Trophoblast cell (in vitro differentiated cells and primary cell): ENCODE results near the gene MLNR.

ENCODE experiments used
- DNase-seq, 2 donors: peaks; one replicate each; pipeline ENCODE4 v3.0.0-alpha.2; 2016
- H2AFZ ChIP-seq: 2 replicates; pipeline ENCODE4 v1.6.1; 2013; ENCODE audit warnings: low read length, moderate library complexity, mild to moderate bottlenecking; ENCODE audit not compliant: insufficient read depth, poor library complexity
- H2AK5ac ChIP-seq: 2 replicates; pipeline ENCODE4 v1.6.1; 2013; ENCODE audit warnings: mild to moderate bottlenecking, low read length
- H2BK120ac ChIP-seq: 2 replicates; pipeline ENCODE4 v1.6.1; 2013; ENCODE audit warnings: low read length, mild to moderate bottlenecking, moderate library complexity; ENCODE audit not compliant: insufficient read depth, poor library complexity
- H2BK12ac ChIP-seq: 2 replicates; pipeline ENCODE4 v1.6.1; 2013; ENCODE audit warnings: mild to moderate bottlenecking, low read length, moderate library complexity
- H2BK5ac ChIP-seq: 2 replicates; pipeline ENCODE4 v1.6.1; 2013; ENCODE audit warnings: low read length, low read depth, moderate library complexity, mild to moderate bottlenecking; ENCODE audit not compliant: poor library complexity
- H3K14ac ChIP-seq: 2 replicates; pipeline ENCODE4 v1.6.1; 2013; ENCODE audit warnings: mild to moderate bottlenecking, low read length
- H3K18ac ChIP-seq: 2 replicates; pipeline ENCODE4 v1.6.1; 2013; ENCODE audit warnings: mild to moderate bottlenecking, low read length
- H3K23ac ChIP-seq: 2 replicates; pipeline ENCODE4 v1.6.1; 2013; ENCODE audit warnings: low read length
- H3K27ac ChIP-seq: 2 replicates; pipeline ENCODE4 v1.5.1; 2013; ENCODE audit warnings: low read depth, mild to moderate bottlenecking, inconsistent platforms, low read length, moderate library complexity
- H3K27me3 ChIP-seq: 2 replicates; pipeline ENCODE4 v1.6.1; 2013; ENCODE audit warnings: inconsistent platforms, mild to moderate bottlenecking, low read length, moderate library complexity; ENCODE audit not compliant: insufficient read depth
- H3K36me3 ChIP-seq, 2 experiments: 1 replicate in 1 of 2; 2 replicates in 1 of 2; pipeline ENCODE4 v1.6.1; 2013; ENCODE audit warnings: low read length in 2 of 2, mild to moderate bottlenecking in 2 of 2, moderate library complexity in 1 of 2; ENCODE audit not compliant: insufficient read depth in 2 of 2, control insufficient read depth in 1 of 2
- H3K4ac ChIP-seq: 2 replicates; pipeline ENCODE4 v1.6.1; 2013; ENCODE audit warnings: low read depth, mild to moderate bottlenecking, low read length, moderate library complexity
- H3K4me1 ChIP-seq, 2 experiments: 1 replicate in 1 of 2; 2 replicates in 1 of 2; pipeline ENCODE4 v1.6.1; 2013; ENCODE audit warnings: low read length in 2 of 2, mild to moderate bottlenecking in 2 of 2, moderate library complexity in 1 of 2; ENCODE audit not compliant: insufficient read depth in 2 of 2, control insufficient read depth in 1 of 2
- H3K4me2 ChIP-seq: 2 replicates; pipeline ENCODE4 v1.6.1; 2013; ENCODE audit warnings: inconsistent platforms, mild to moderate bottlenecking, low read length, moderate library complexity
- H3K4me3 ChIP-seq: 2 replicates; pipeline ENCODE4 v1.5.1; 2013; ENCODE audit warnings: mild to moderate bottlenecking, low read depth, low read length, inconsistent platforms
- H3K79me1 ChIP-seq: one replicate; pipeline ENCODE4 v1.6.1; 2013; ENCODE audit warnings: low read length
- H3K79me2 ChIP-seq: 2 replicates; pipeline ENCODE4 v1.6.1; 2013; ENCODE audit warnings: low read length, mild to moderate bottlenecking; ENCODE audit not compliant: control insufficient read depth, insufficient read depth, poor library complexity
- H3K9ac ChIP-seq: 2 replicates; pipeline ENCODE4 v1.6.1; 2013; ENCODE audit warnings: mild to moderate bottlenecking, low read length
- H3K9me3 ChIP-seq: 2 replicates; pipeline ENCODE4 v1.6.1; 2013; ENCODE audit warnings: low read depth, mild to moderate bottlenecking, control low read depth, inconsistent platforms, low read length; ENCODE audit not compliant: insufficient read depth
- H4K12ac ChIP-seq: 2 replicates; pipeline ENCODE4 v1.6.1; 2013; ENCODE audit warnings: low read depth, mild to moderate bottlenecking, low read length, moderate library complexity
- H4K8ac ChIP-seq: 2 replicates; pipeline ENCODE4 v1.6.1; 2013; ENCODE audit warnings: low read depth, mild to moderate bottlenecking, low read length, moderate library complexity
- H4K91ac ChIP-seq: one replicate; pipeline ENCODE4 v1.6.1; 2013; ENCODE audit warnings: low read depth, mild to moderate bottlenecking, low read length, moderate library complexity
- WGBS: extraction: QIAGEN DNeasy Blood & Tissue Kit; methylation state at CpG from one replicate; pipeline ENCODE4 v1.1.7; 2013; ENCODE audit warnings: missing lambda C conversion rate; ENCODE audit not compliant: insufficient read length, insufficient coverage; ENCODE audit errors: extremely low coverage; 5-methylcytosine and 5-hydroxymethylcytosine counted together

The MLNR gene

DNA sequence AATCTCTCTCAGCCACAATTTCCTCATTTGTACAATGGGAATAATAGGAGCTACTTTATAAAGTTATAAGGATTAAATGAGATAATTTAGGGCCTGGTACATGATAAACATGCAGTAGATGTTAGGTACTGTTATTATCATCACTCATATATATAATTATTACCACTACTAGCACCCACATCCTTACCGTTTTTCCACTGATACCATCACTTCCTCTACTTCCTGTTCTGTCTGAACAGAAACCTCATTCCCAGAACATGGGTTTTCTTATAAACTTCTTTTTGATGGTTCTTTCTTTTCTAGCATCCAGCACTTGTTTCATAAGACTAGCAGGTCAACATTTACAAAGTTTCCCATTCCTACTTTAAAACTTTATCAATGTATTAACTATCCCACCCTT, 33.9 kb downstream of the MLNR start:
- Histone ChIP-seq H3K4ac (no peak overlapping the region), H3K79me2 (no peaks in the 10 kb centered on the region), H3K4me1 (no peaks in the 10 kb centered on the region), H3K27ac (no peak overlapping the region), H3K18ac (no peak overlapping the region), H3K27me3 (no peaks in the 10 kb centered on the region), H4K8ac (no peak overlapping the region), H4K12ac (no peak overlapping the region), H3K4me3 (no peak overlapping the region), H4K91ac (no peak overlapping the region), H2BK120ac (no peak overlapping the region), H2AK5ac (no peak overlapping the region), H2AFZ (no peak overlapping the region), H3K14ac (no peak overlapping the region), H3K9me3 (no peaks in the 10 kb centered on the region), H3K23ac (no peak overlapping the region), H3K4me2 (no peak overlapping the region), H2BK5ac (no peak overlapping the region), H2BK12ac (no peak overlapping the region), H3K79me1 (no peaks in the 10 kb centered on the region), H3K36me3 (peaks cover 2 to 3% of the 10 kb centered on the region in 2 experiments), H3K9ac (no peak overlapping the region)
- no peak for DNase-seq
- no CpG with 5 or more reads among the region's 1 CpG for WGBS

DNA sequence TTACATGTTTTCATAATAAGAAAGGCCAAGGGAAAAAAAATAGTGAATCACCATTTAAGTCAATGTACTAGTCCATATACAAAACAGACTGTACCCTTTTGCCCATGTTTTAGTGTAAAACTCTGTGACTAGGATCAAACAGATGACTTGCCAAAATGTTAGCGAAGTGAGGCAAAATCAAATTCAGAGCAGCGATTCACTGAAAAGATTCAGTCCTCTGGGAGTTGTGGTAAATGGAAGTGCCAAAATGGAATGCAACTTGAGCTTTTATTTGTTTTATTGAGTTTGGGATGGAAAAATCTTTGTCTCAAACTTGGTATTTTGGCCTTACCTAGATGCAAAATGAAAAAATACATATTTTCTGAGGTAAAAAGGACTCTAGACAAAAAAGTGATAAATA, 36.7 kb downstream of the MLNR start:
- Histone ChIP-seq H3K9ac (no peak overlapping the region), H4K91ac (no peak overlapping the region), H3K9me3 (no peaks in the 10 kb centered on the region), H3K18ac (no peak overlapping the region), H3K4me1 (no peaks in the 10 kb centered on the region), H3K4me2 (no peak overlapping the region), H2BK5ac (no peak overlapping the region), H2BK12ac (no peak overlapping the region), H3K27me3 (no peaks in the 10 kb centered on the region), H4K12ac (no peak overlapping the region), H4K8ac (no peak overlapping the region), H2AK5ac (no peak overlapping the region), H3K14ac (no peak overlapping the region), H3K79me2 (no peaks in the 10 kb centered on the region), H2BK120ac (no peak overlapping the region), H3K36me3 (peaks cover 5 to 6% of the 10 kb centered on the region in 2 experiments), H2AFZ (no peak overlapping the region), H3K4me3 (no peak overlapping the region), H3K4ac (no peak overlapping the region), H3K27ac (no peak overlapping the region), H3K79me1 (no peaks in the 10 kb centered on the region), H3K23ac (no peak overlapping the region)
- no CpG with 5 or more reads among the region's 2 CpGs for WGBS
- DNase-seq = no peak

DNA sequence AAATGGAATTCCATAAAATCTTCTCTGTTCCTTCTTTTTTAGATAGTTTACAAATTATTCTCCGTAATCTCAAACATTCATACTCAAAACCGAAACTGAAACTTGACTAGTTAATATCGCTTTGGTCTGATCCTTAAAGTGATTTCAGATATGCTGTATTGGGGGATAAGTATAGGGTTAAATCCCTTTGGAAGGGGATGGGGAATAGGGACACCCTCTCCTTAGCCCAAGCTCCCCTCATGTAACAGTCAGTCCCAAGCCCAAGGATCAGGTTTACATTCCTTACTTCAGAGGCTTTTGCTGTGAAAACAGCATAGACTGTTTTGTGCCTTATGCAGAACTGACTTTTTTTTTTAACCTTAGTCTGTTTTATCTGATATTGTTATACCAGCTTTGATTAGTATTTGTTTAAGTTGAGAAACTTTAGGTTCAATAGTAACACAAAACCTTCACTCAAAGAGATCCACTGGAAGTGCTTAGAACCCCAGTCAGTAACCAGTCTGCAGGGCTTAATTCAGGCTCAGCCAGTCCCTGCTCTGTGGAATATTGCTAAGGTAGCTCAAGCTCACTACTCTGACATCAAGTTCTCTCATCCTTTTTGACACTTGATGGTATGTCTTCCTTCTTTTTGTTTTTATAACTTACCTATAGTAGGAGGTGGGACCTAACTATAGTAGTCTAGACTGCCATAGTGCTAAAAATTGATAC, 38.1 kb downstream of the MLNR start:
- Histone ChIP-seq H3K4me1 (no peaks in the 10 kb centered on the region), H3K14ac (no peak overlapping the region), H3K23ac (no peak overlapping the region), H2AK5ac (no peak overlapping the region), H4K12ac (no peak overlapping the region), H3K27ac (no peak overlapping the region), H2AFZ (no peak overlapping the region), H3K79me2 (no peaks in the 10 kb centered on the region), H3K9ac (no peak overlapping the region), H3K79me1 (no peaks in the 10 kb centered on the region), H3K4me3 (no peak overlapping the region), H2BK12ac (no peak overlapping the region), H3K27me3 (no peaks in the 10 kb centered on the region), H3K4me2 (no peak overlapping the region), H3K4ac (no peak overlapping the region), H2BK120ac (no peak overlapping the region), H4K8ac (no peak overlapping the region), H3K36me3 (peaks cover 5 to 6% of the 10 kb centered on the region in 2 experiments), H4K91ac (no peak overlapping the region), H3K18ac (no peak overlapping the region), H2BK5ac (no peak overlapping the region), H3K9me3 (no peaks in the 10 kb centered on the region)
- WGBS = no CpG with 5 or more reads among the region's 3 CpGs
- no peak for DNase-seq

DNA sequence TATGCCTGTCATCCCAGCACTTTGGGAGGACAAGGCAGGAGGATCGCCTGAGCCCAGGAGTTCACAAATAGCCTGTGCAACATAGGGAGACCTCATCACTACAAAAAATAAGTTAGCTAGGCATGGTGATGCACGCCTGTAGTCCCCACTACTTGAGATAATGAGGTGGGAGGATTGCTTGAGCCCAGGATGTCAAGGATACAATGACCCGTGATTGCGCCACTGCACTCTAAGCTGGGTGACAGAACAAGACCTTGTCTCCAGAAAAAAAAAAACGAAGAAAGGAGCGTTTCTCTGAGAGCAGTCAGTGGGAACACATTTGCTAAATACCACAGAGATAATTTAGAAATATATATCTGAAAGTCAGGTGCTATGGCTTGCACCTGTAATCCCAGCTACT, 39.4 kb downstream of the MLNR start:
- H3K36me3 ChIP-seq = peaks cover 5 to 6% of the 10 kb centered on the region in 2 experiments
- H3K14ac ChIP-seq = no peak overlapping the region
- H3K4me2 ChIP-seq = no peak overlapping the region
- no peak overlapping the region for H2BK5ac ChIP-seq
- H3K23ac ChIP-seq = no peak overlapping the region
- no peak for DNase-seq
- H3K9me3 ChIP-seq = no peaks in the 10 kb centered on the region
- no peak overlapping the region for H4K91ac ChIP-seq
- no peaks in the 10 kb centered on the region for H3K27me3 ChIP-seq
- H2BK120ac ChIP-seq = no peak overlapping the region
- H3K4ac ChIP-seq = no peak overlapping the region
- no peak overlapping the region for H2BK12ac ChIP-seq
- H3K18ac ChIP-seq = no peak overlapping the region
- no peak overlapping the region for H3K4me3 ChIP-seq
- no peak overlapping the region for H4K8ac ChIP-seq
- no peak overlapping the region for H4K12ac ChIP-seq
- H3K9ac ChIP-seq = no peak overlapping the region
- no peaks in the 10 kb centered on the region for H3K79me1 ChIP-seq
- H3K4me1 ChIP-seq = no peaks in the 10 kb centered on the region
- WGBS = no CpG with 5 or more reads among the region's 6 CpGs
- H2AK5ac ChIP-seq = no peak overlapping the region
- H3K79me2 ChIP-seq = no peaks in the 10 kb centered on the region
- H2AFZ ChIP-seq = no peak overlapping the region
- H3K27ac ChIP-seq = no peak overlapping the region
